GM18526 (cell line): ENCODE measurements around the gene GSC2.

Source experiments
- POLR2A ChIP-seq: IDR thresholded peaks from 3 replicates; pipeline ENCODE4 v1.6.1; 2011; ENCODE audit not compliant: insufficient read length; ENCODE audit errors: extremely low read depth

GSC2 gene

GRCh38 chr22:19107730-19108074, 42.4 kb downstream of the GSC2 start:
- TF ChIP-seq POLR2A = no peak

GRCh38 chr22:19106886-19107729, 43.0 kb downstream of the GSC2 start:
- no peak for TF ChIP-seq POLR2A

GRCh38 chr22:19105867-19106802, 44.0 kb downstream of the GSC2 start:
- no peak for TF ChIP-seq POLR2A

- no peak for TF ChIP-seq POLR2A
Observed at GRCh38 chr22:19105456-19105855, 44.6 kb downstream of the GSC2 start.

GRCh38 chr22:19103880-19104821, 45.9 kb downstream of the GSC2 start:
- TF ChIP-seq POLR2A = no peak

GRCh38 chr22:19098157-19098556, 51.9 kb downstream of the GSC2 start:
- TF ChIP-seq POLR2A = no peak

- no peak for TF ChIP-seq POLR2A
Observed at GRCh38 chr22:19097518-19097917, 52.6 kb downstream of the GSC2 start.
